GM15510 (cell line): Measurements from ENCODE around the gene MCTP2.

Experiments
- POLR2A ChIP-seq: IDR thresholded peaks from 3 replicates; pipeline ENCODE4 v1.6.1; 2011; ENCODE audit warnings: borderline replicate concordance; ENCODE audit not compliant: insufficient read length; ENCODE audit errors: extremely low read depth

Gene MCTP2

GRCh38 chr15:94366781-94367180, 135.4 kb downstream of the MCTP2 start:
- TF ChIP-seq POLR2A, result no peak

GRCh38 chr15:94367726-94368535, 136.6 kb downstream of the MCTP2 start:
- no peak for TF ChIP-seq POLR2A

- no peak for TF ChIP-seq POLR2A
Measured at GRCh38 chr15:94370206-94370935, 139.0 kb downstream of the MCTP2 start.

- TF ChIP-seq POLR2A, result no peak
Measured at GRCh38 chr15:94370936-94371285, 139.6 kb downstream of the MCTP2 start.

GRCh38 chr15:94372821-94373220, 141.5 kb downstream of the MCTP2 start:
- no peak for TF ChIP-seq POLR2A

- TF ChIP-seq POLR2A, result no peak
Measured at GRCh38 chr15:94375997-94376396, 144.6 kb downstream of the MCTP2 start.

GRCh38 chr15:94379986-94380385, 148.6 kb downstream of the MCTP2 start:
- no peak for TF ChIP-seq POLR2A

- TF ChIP-seq POLR2A, result no peak
Measured at GRCh38 chr15:94380798-94381197, 149.4 kb downstream of the MCTP2 start.

- no peak for TF ChIP-seq POLR2A
Measured at GRCh38 chr15:94381384-94381783, 150.0 kb downstream of the MCTP2 start.

- no peak for TF ChIP-seq POLR2A
Measured at GRCh38 chr15:94383041-94383440, 151.7 kb downstream of the MCTP2 start.

GRCh38 chr15:94383706-94384105, 152.3 kb downstream of the MCTP2 start:
- TF ChIP-seq POLR2A, result no peak

- no peak for TF ChIP-seq POLR2A
Measured at GRCh38 chr15:94385441-94385840, 154.1 kb downstream of the MCTP2 start.

GRCh38 chr15:94386351-94386750, 155.0 kb downstream of the MCTP2 start:
- TF ChIP-seq POLR2A, result no peak

- no peak for TF ChIP-seq POLR2A
Measured at GRCh38 chr15:94387442-94387841, 156.1 kb downstream of the MCTP2 start.

GRCh38 chr15:94387849-94388441, 156.6 kb downstream of the MCTP2 start:
- no peak for TF ChIP-seq POLR2A
